Measurements from ENCODE around the gene ATG13. TPM values are rescaled to one million over a fixed set of nuclear protein-coding genes. Genes with fewer than 3 reads are reported as not detected.

The ATG13 gene
- polyA plus RNA-seq, 1 of the 3 experiments (the other 2 are of a cell fraction), result 39.4 TPM

GRCh38 chr11:46617972-46618314, 590 bp downstream of the ATG13 start:
- H3K27me3 ChIP-seq (ENCODE audit: insufficient read depth), result no peaks in the 10 kb centered on the region
- peaks cover 80% of the 10 kb centered on the region for H3K79me2 ChIP-seq (ENCODE audit: insufficient read depth)
- no peaks in the 10 kb centered on the region for H3K9me2 ChIP-seq
- H3K27ac ChIP-seq (ENCODE audit: low read depth in 2 of 2, low read length in 1 of 2), result peak overlapping the region; percentile 93 to 94; a peak in 3 of 4 replicates
- peaks cover 9 to 16% of the 10 kb centered on the region in 2 experiments for H3K36me3 ChIP-seq (replicated peaks in 1 of 2; ENCODE audit: control insufficient read depth in 1 of 2, insufficient read depth in 2 of 2, low read length in 1 of 2)
- no peaks in the 10 kb centered on the region for H4K20me1 ChIP-seq (ENCODE audit: insufficient read depth)
- H3K9ac ChIP-seq, result peak overlapping the region; percentile 98
- peak overlapping the region; percentile 88 to 100 for H3K4me3 ChIP-seq (ENCODE audit: low read depth in 2 of 2, low read length in 1 of 2)
- TF ChIP-seq YY1 (IDR thresholded peaks at IDR 0.05; ENCODE audit: low read depth) (no peak), FOXM1 (IDR thresholded peaks at IDR 0.05; ENCODE audit: low read depth) (no peak), ELF1 (IDR thresholded peaks at IDR 0.05) (no peak), RCOR1 (IDR thresholded peaks at IDR 0.05; ENCODE audit: low read length) (no peak)
- TF ChIP-seq, protein P1, sequence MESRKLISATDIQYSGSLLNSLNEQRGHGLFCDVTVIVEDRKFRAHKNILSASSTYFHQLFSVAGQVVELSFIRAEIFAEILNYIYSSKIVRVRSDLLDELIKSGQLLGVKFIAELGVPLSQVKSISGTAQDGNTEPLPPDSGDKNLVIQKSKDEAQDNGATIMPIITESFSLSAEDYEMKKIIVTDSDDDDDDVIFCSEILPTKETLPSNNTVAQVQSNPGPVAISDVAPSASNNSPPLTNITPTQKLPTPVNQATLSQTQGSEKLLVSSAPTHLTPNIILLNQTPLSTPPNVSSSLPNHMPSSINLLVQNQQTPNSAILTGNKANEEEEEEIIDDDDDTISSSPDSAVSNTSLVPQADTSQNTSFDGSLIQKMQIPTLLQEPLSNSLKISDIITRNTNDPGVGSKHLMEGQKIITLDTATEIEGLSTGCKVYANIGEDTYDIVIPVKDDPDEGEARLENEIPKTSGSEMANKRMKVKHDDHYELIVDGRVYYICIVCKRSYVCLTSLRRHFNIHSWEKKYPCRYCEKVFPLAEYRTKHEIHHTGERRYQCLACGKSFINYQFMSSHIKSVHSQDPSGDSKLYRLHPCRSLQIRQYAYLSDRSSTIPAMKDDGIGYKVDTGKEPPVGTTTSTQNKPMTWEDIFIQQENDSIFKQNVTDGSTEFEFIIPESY (IDR thresholded peaks at IDR 0.05; ENCODE audit: borderline replicate concordance, low read depth), result no peak
- WGBS (ENCODE audit: low lambda C conversion rate), result 2% methylated on average over 8 of the region's 9 CpGs
- H3K9me3 ChIP-seq, result no peaks in the 10 kb centered on the region
- H2AFZ ChIP-seq (ENCODE audit: low read depth), result peak overlapping the region; percentile 92; the same call in 1 of the 2 replicates
- no peaks in the 10 kb centered on the region for H3F3A ChIP-seq (replicated peaks; ENCODE audit: insufficient read depth)
- CTCF ChIA-PET, result interaction anchor here (0.6 to 4.0 kb wide), 29 partner anchors 9 to 252 kb away, joined by 3 to 18 read pairs (median 5); partner anchors contain the start of gene AMBRA1
- DNase-seq, result no peak
- POLR2A ChIA-PET, result interaction anchor here (1.2 kb wide), 1 partner anchor 24 kb away, joined by 4 read pairs; the partner anchor contains the start of gene AMBRA1
- H3K4me2 ChIP-seq, result peak overlapping the region; percentile 84
- peaks cover 6 to 15% of the 10 kb centered on the region in 2 experiments; a peak in 3 of 4 replicates for H3K4me1 ChIP-seq (ENCODE audit: control insufficient read depth in 1 of 2, insufficient read depth in 2 of 2, low read depth in 1 of 2, low read length in 1 of 2)

DNA sequence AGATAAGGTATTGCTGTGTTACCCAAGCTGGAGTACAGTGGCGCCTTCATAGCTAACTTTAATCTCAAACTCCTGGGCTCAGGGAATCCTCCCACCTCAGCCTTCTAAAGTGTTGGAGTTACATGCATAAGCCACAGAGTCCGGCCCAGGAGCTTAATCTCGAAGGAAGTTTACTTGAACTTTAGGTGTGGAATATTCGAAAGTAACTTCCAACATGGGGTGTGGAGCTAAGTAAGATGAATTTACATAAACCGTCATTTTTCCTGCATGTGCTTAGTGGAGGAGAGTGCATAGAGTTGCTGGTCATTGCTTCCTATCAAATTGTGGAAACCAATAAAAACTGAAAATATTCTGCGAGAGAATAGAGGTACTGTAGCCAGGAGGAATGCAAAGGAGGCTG, 1.5 kb downstream of the ATG13 start:
- ChIA-PET POLR2A (interaction anchor here (1.2 kb wide), 1 partner anchor 25 kb away, joined by 4 read pairs; the partner anchor contains the start of gene AMBRA1), CTCF (interaction anchor here (0.6 to 4.0 kb wide), 21 partner anchors 8 to 271 kb away, joined by 3 to 18 read pairs (median 5); partner anchors contain the start of genes AMBRA1 and DGKZ)
- H3F3A ChIP-seq (replicated peaks; ENCODE audit: insufficient read depth), result no peaks in the 10 kb centered on the region

More for the DNA sequence above, 1.5 kb downstream of the ATG13 start:
- WGBS (ENCODE audit: low lambda C conversion rate), result 92% methylated on average over 6 of the region's 6 CpGs
- Histone ChIP-seq H3K9me3 (no peaks in the 10 kb centered on the region), H3K79me2 (ENCODE audit: insufficient read depth) (peaks cover 80% of the 10 kb centered on the region), H3K27me3 (ENCODE audit: insufficient read depth) (no peaks in the 10 kb centered on the region), H2AFZ (ENCODE audit: low read depth) (no peak overlapping the region), H3K9ac (peak overlapping the region; percentile 32; the same call in 1 of the 2 replicates), H3K4me1 (ENCODE audit: control insufficient read depth in 1 of 2, insufficient read depth in 2 of 2, low read depth in 1 of 2, low read length in 1 of 2) (peaks cover 6 to 15% of the 10 kb centered on the region in 2 experiments; a peak in 3 of 4 replicates), H3K4me2 (peak overlapping the region; percentile 84; the same call in 1 of the 2 replicates), H4K20me1 (ENCODE audit: insufficient read depth) (no peaks in the 10 kb centered on the region), H3K36me3 (replicated peaks in 1 of 2; ENCODE audit: control insufficient read depth in 1 of 2, insufficient read depth in 2 of 2, low read length in 1 of 2) (peaks cover 9 to 16% of the 10 kb centered on the region in 2 experiments), H3K27ac (ENCODE audit: low read depth in 2 of 2, low read length in 1 of 2) (no peak overlapping the region), H3K9me2 (no peaks in the 10 kb centered on the region), H3K4me3 (ENCODE audit: low read depth in 2 of 2, low read length in 1 of 2) (peak overlapping the region in 1 of 2 experiments; percentile 43; a peak in 1 of 4 replicates)
- TF ChIP-seq MEF2A (IDR thresholded peaks at IDR 0.05; ENCODE audit: borderline replicate concordance, low read depth) (no peak), TEAD4 (IDR thresholded peaks at IDR 0.05; ENCODE audit: borderline replicate concordance, insufficient read depth) (no peak), SMC3 (IDR thresholded peaks at IDR 0.05; ENCODE audit: low read depth, low read length) (no peak), FOXJ3 (CRISPR knock-in tag; IDR thresholded peaks at IDR 0.05) (no peak), EP300 (IDR thresholded peaks at IDR 0.05; ENCODE audit: borderline replicate concordance in 1 of 2, low read depth in 1 of 2, low read length in 1 of 2) (no peak), RCOR1 (IDR thresholded peaks at IDR 0.05; ENCODE audit: low read length) (no peak), RFX5 (IDR thresholded peaks at IDR 0.05; ENCODE audit: low read length) (no peak), JUND (IDR thresholded peaks at IDR 0.05) (no peak), NFIC (IDR thresholded peaks at IDR 0.05; ENCODE audit: borderline replicate concordance) (no peak), SIN3A (IDR thresholded peaks at IDR 0.05; ENCODE audit: borderline replicate concordance, low read depth, low read length) (no peak), MXI1 (IDR thresholded peaks at IDR 0.05; ENCODE audit: low read depth, low read length) (no peak), FOSL2 (IDR thresholded peaks at IDR 0.05; ENCODE audit: borderline replicate concordance, low read depth) (no peak), RXRA (IDR thresholded peaks at IDR 0.05; ENCODE audit: borderline replicate concordance, low read depth) (no peak), TCF12 (IDR thresholded peaks at IDR 0.05) (no peak), GABPA (IDR thresholded peaks at IDR 0.05; ENCODE audit: low read depth) (no peak), TAF1 (IDR thresholded peaks at IDR 0.05; ENCODE audit: borderline replicate concordance, low read depth, low read length) (no peak), ELF1 (IDR thresholded peaks at IDR 0.05) (no peak), USF2 (IDR thresholded peaks at IDR 0.05; ENCODE audit: borderline replicate concordance, low read depth, low read length) (no peak), POLR2AphosphoS5 (IDR thresholded peaks at IDR 0.05; ENCODE audit: low read depth, low read length) (no peak)
- DNase-seq, result no peak

Measured in SK-N-SH (cell line).